ENCODE data around the gene EPAS1. TPM values are rescaled to one million over a fixed set of nuclear protein-coding genes. Genes with fewer than 3 reads are reported as not detected.

Gene EPAS1
- total RNA-seq, 4 donors from 2014 or later, result 124 to 563 (median 182) TPM

DNA sequence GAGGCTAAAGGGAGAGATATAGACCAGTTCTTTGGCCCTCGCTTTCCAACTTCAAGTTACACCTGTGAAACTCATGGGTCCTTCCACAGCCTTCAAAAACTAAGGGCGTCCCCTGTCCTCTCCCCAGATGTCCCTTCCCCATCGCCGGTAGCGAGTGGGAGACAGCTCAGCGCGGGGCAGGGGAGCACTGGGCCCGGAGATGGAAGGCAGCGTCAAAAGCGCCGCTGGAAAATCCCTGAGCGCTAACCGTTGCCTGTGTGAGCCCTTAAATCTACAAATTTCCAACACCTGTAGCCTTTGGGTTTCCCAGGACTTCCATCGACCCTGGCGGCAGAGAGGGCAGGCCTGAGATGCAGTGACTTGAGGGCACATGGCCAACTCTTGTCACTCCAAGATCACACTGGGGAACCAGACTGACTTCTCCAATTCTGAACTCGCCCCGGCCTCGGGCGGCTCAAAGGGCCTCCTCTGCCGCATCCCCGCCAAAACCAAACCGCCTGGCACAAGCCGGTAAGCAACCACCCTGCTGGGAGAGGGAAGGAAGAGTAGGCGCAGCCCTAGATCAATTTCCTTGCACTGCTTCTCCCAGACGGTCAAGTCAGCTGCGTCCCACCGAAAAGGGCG is 879 bp upstream of the EPAS1 start:
- Histone ChIP-seq H3K9me3 (no peaks in the 10 kb centered on the region), H3K4me1 (peaks cover 12 to 13% of the 10 kb centered on the region in 2 donors), H3K4me3 (replicated peaks in 1 of 3) (peak overlapping the region; percentile 13 to 95 (median 63)), H3K27me3 (no peaks in the 10 kb centered on the region), H3K36me3 (peaks cover 0 to 4% of the 10 kb centered on the region in 2 donors), H3K27ac (peak overlapping the region; percentile 97 to 98 (median 98))
- intact Hi-C loops (cut with DNase I), result loop anchor here (5.0 kb wide), 2 partner anchors 71 to 234 kb away; no protein-coding TSS in a partner anchor
- WGBS, 2 donors, result 23 to 28% methylated on average over 24 to 28 of the region's 28 CpGs
- peak; percentile 79 to 81 for DNase-seq
- no peak for TF ChIP-seq CTCF (IDR thresholded peaks at IDR 0.05)
- TF ChIP-seq POLR2A (IDR thresholded peaks at IDR 0.05), result no peak

DNA sequence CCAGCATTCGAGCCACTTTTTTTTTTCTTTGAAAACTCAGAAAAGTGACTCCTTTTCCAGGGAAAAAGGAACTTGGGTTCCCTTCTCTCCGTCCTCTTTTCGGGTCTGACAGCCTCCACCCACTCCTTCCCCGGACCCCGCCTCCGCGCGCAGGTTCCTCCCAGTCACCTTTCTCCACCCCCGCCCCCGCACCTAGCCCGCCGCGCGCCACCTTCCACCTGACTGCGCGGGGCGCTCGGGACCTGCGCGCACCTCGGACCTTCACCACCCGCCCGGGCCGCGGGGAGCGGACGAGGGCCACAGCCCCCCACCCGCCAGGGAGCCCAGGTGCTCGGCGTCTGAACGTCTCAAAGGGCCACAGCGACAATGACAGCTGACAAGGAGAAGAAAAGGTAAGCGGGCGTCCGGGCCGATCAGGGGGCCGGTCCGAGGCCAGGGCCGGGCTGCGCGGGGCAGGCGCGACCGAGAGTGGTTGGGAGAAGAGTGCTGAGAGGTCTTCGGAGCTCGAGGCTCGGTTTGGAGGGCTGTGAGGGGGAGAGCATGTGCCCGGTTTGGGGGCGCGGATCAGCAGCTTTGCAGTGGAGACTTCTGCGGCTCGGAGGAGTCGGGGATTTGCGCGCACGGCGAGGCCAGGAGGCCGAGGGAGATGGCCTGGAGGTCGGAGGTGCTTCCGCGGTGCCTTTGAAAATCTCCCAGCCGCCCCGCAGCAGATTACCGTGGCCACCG is 502 bp downstream of the EPAS1 start:
- intact Hi-C loops (cut with DNase I), result loop anchor here (5.0 kb wide), 2 partner anchors 70 to 235 kb away; no protein-coding TSS in a partner anchor
- Histone ChIP-seq H3K27me3 (no peaks in the 10 kb centered on the region), H3K4me1 (peaks cover 12 to 13% of the 10 kb centered on the region in 2 donors), H3K27ac (peak overlapping the region; percentile 77 to 98 (median 93)), H3K36me3 (peaks cover 0 to 4% of the 10 kb centered on the region in 2 donors), H3K9me3 (no peaks in the 10 kb centered on the region), H3K4me3 (replicated peaks in 1 of 3) (peak overlapping the region; percentile 33 to 95 (median 34))
- TF ChIP-seq POLR2A (IDR thresholded peaks at IDR 0.05), result peak; percentile 84 to 92
- peak in 1 of 6 experiments; percentile 11 for TF ChIP-seq CTCF (IDR thresholded peaks at IDR 0.05)
- DNase-seq, result peak; percentile 91 to 92
- WGBS, 2 donors, result 1% methylated on average over 53 to 57 of the region's 65 CpGs

DNA sequence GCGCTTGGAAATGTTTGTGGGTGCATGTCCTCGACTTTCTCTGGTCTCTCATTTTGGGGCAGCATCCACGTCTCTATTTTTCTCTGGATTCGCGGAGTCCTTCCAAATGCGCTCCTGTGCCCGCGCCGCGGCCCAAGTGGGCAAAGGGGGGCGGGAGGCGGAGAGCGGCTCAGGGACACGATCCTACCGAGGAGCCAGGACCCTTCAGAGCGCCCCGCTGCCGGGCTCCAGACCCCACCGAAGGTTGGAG is 990 bp downstream of the EPAS1 start:
- peak overlapping the region; percentile 77 to 98 (median 93) for H3K27ac ChIP-seq
- H3K36me3 ChIP-seq, result peaks cover 0 to 4% of the 10 kb centered on the region in 2 donors
- H3K4me3 ChIP-seq (replicated peaks in 1 of 3), result peak overlapping the region; percentile 33 to 95 (median 34)
- intact Hi-C loops (cut with DNase I), result loop anchor here (5.0 kb wide), 2 partner anchors 69 to 236 kb away; no protein-coding TSS in a partner anchor
- no peak for TF ChIP-seq POLR2A (IDR thresholded peaks at IDR 0.05)
- TF ChIP-seq CTCF (IDR thresholded peaks at IDR 0.05), result no peak
- H3K27me3 ChIP-seq, result no peaks in the 10 kb centered on the region
- H3K9me3 ChIP-seq, result no peaks in the 10 kb centered on the region
- DNase-seq, result no peak
- WGBS, 2 donors, result 0% methylated on average over 7 to 9 of the region's 19 CpGs
- peaks cover 12 to 13% of the 10 kb centered on the region in 2 donors for H3K4me1 ChIP-seq

DNA sequence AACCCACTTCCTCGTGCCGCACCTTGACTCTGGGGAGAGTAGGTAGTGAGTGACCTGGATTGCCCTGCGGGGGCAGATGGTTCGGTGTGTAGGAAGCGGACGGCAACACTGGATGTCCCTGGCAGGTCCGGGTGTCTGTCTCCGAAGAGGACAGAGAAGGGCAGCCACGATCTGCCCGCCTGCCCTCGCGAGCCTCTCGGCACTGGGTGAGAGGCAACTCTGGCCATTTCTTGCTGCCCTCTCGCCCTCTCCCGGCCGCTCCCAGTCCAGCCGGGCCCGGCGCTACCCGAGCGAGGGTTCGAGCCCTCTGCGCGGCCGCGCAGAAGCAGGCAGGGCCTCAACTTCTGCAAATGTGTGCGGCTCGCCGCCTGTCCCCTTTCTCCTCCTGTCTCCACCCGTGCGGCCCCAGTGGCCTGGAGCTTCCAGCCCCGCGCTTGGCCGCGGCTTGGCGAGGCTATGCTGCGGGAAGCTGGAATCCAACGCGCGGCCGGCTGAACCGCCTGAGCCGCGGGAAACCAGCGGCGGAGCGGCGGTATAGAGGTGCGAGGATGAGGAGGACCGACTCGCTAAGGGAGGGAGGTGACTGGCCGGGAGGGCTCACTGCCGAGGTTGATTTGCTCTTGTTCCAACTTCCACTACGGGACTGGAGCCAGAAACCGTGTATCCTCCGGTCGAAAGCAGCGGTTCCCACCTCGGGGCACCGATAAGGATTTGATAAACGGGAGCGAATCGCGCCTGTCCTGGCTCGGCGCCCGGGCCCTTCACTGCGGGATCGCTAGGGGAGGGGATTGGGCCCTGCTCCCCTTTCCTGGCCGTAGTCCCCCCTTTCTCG is 1.5 kb downstream of the EPAS1 start:
- peak; percentile 59 to 66 for DNase-seq
- intact Hi-C loops (cut with DNase I), result loop anchor here (5.0 kb wide), 2 partner anchors 69 to 236 kb away; no protein-coding TSS in a partner anchor
- H3K36me3 ChIP-seq, result peaks cover 0 to 4% of the 10 kb centered on the region in 2 donors
- H3K4me1 ChIP-seq, result peaks cover 12 to 13% of the 10 kb centered on the region in 2 donors
- H3K27me3 ChIP-seq, result no peaks in the 10 kb centered on the region
- H3K9me3 ChIP-seq, result no peaks in the 10 kb centered on the region
- 0 to 1% methylated on average over 32 to 34 of the region's 71 CpGs for WGBS, 2 donors
- TF ChIP-seq CTCF (IDR thresholded peaks at IDR 0.05) (peak in 2 of 6 experiments; percentile 6 to 25), POLR2A (IDR thresholded peaks at IDR 0.05) (peak in 1 of 2 donors; percentile 13)
- peak overlapping the region; percentile 77 to 98 (median 93) for H3K27ac ChIP-seq
- H3K4me3 ChIP-seq (replicated peaks in 1 of 3), result peak overlapping the region; percentile 33 to 95 (median 34)

All from thyroid gland (tissue), 4 donors.